HUES48 (cell line): ENCODE data around the gene ARMH3.
"Not testable (repeated sequence)": the region's sequence is repeated elsewhere in the genome, so short reads cannot be mapped to it uniquely, and the experiment has no call there.

Source experiments
- H3K27ac ChIP-seq: one replicate; pipeline ENCODE4 v1.7.0; 2013; ENCODE audit warnings: low read depth, low read length, inconsistent platforms
- H3K27me3 ChIP-seq: 2 replicates; pipeline ENCODE4 v1.6.1; 2013; ENCODE audit warnings: mild to moderate bottlenecking, low read length; ENCODE audit not compliant: control insufficient read depth, insufficient read depth
- H3K36me3 ChIP-seq: 2 replicates; pipeline ENCODE4 v1.6.1; 2013; ENCODE audit warnings: low read length; ENCODE audit not compliant: control insufficient read depth, insufficient read depth
- H3K4me1 ChIP-seq: 2 replicates; pipeline ENCODE4 v1.6.1; 2013; ENCODE audit warnings: mild to moderate bottlenecking, low read length; ENCODE audit not compliant: control insufficient read depth, insufficient read depth
- H3K4me3 ChIP-seq: 2 replicates; pipeline ENCODE4 v1.5.1; 2013; ENCODE audit warnings: mild to moderate bottlenecking, low read depth, low read length
- H3K9ac ChIP-seq: 2 replicates; pipeline ENCODE4 v1.6.1; 2013; ENCODE audit warnings: mild to moderate bottlenecking, low read depth, low read length, moderate library complexity
- H3K9me3 ChIP-seq: 2 replicates; pipeline ENCODE4 v1.6.1; 2013; ENCODE audit warnings: low read length; ENCODE audit not compliant: control insufficient read depth, insufficient read depth

ARMH3 gene

DNA sequence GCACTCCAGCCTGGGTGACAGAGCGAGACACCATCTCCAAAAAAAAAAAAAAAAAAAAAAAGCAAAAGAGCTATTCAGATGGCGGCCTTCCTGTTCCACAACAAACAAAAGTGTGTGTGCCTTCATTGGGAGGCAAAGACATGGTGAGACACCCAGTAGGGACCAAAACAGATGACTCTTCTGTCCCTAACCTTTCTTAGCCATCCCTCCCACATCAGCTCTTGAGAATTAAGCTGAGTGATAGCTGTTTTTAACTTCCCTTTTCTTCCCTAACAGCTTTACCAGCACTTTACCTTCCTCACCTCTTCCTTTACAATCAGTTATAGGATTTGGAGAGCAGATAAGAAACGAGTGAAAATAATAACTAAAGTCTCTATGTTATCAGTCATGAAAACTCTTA is 48.2 kb downstream of the ARMH3 start:
- Histone ChIP-seq H3K9ac (no peak overlapping the region), H3K4me3 (no peak overlapping the region), H3K4me1 (peaks cover 9% of the 10 kb centered on the region), H3K36me3 (peaks cover 42% of the 10 kb centered on the region), H3K27me3 (no peaks in the 10 kb centered on the region), H3K9me3 (no peaks in the 10 kb centered on the region), H3K27ac (no peak overlapping the region)

DNA sequence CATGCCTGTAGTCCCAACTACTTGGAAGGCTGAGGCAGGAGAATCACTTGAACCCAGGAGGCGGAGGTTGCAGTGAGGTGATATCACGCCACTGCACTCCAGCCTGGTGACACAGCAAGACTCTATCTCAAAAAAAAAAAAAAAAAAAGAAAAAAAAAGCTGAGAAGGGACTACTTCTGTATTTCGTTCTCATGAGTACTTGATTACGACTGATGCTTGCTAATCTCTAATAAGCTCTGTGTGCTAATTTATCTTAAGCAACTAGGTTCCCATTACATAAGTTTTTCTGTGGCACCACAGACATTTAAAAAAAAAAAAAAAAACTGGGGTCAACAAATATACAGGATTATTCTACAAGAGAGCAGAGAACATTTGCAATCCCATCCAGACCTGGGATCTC is 48.9 kb downstream of the ARMH3 start:
- peaks cover 37% of the 10 kb centered on the region for H3K36me3 ChIP-seq
- H3K9ac ChIP-seq, H3K4me1 ChIP-seq, H3K4me3 ChIP-seq, H3K27ac ChIP-seq, H3K27me3 ChIP-seq, H3K9me3 ChIP-seq: not testable (repeated sequence)

DNA sequence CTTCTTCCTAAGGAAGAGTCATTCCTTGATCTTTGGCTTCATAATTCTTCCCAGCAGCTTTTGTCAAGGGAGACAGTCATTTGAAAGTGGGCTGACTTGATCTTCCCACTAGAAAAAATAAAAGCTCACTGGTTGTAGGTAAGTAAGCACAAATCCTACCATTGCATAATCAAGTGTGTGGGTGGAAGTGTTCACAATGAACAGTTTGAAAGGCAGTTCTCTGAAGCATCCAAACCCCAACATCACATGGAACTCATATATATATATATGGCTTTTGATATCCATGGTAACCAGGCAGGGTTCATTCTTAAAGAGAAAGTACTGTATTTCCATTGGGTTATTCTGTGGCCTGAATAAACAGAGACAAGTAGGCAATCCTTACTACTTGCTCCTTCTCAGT is 51.6 kb downstream of the ARMH3 start:
- Histone ChIP-seq H3K36me3 (peaks cover 41% of the 10 kb centered on the region), H3K27ac (no peak overlapping the region), H3K4me1 (peaks cover 5% of the 10 kb centered on the region), H3K27me3 (no peaks in the 10 kb centered on the region), H3K4me3 (no peak overlapping the region), H3K9ac (no peak overlapping the region), H3K9me3 (no peaks in the 10 kb centered on the region)

DNA sequence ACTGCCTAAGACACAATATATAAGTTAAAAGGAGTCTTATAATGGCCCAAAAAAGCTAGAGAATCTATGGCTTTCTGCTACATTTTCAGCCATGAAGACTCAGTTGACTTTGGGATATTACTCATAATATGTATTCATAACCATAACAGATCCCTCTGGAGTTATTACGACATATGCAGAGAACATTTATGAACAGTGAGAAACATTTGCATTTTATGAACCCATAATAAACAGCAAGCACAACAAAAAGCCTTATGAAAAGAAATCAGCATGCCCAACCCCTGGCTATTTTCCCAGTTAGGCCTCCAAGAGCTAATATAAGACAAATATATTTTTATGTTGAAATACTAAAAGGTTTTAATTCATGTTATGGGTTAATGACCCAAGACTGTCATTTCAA is 52.4 kb downstream of the ARMH3 start:
- no peak overlapping the region for H3K9ac ChIP-seq
- no peaks in the 10 kb centered on the region for H3K9me3 ChIP-seq
- no peaks in the 10 kb centered on the region for H3K27me3 ChIP-seq
- no peak overlapping the region for H3K4me3 ChIP-seq
- peaks cover 39% of the 10 kb centered on the region for H3K36me3 ChIP-seq
- H3K27ac ChIP-seq, result no peak overlapping the region
- no peaks in the 10 kb centered on the region for H3K4me1 ChIP-seq

DNA sequence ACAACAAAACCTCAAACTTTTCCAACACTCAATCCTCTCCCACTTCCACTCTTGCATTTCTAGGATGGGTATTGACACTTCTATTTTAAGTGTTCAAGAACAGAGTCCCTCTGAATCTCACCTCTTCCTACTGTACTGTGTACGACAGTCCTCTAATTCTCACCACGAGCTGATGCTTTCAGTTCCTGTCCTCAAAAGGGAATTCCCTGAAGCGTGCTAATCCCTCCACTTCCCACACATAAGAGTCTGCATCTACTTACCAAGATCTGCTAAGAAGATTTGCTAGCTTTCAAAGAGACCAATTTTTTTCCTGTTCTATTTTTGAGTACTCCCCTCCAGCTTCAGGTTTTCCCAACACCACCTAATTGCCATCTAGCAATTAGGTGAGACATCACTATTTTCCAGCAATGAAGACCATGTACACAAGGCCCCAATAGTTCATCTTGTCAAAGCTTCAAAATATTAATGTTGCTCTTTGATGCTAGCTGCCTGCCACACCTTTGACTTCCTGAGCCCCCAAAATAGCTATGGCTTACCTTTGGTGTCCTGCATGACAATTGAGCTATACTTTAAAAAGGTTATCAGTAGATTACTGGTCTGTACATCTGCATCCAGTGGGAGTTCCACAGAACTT is 54.4 kb downstream of the ARMH3 start:
- H3K9me3 ChIP-seq, result no peaks in the 10 kb centered on the region
- H3K27me3 ChIP-seq, result no peaks in the 10 kb centered on the region
- H3K27ac ChIP-seq, result no peak overlapping the region
- H3K4me1 ChIP-seq, result no peaks in the 10 kb centered on the region
- H3K36me3 ChIP-seq, result peaks cover 44% of the 10 kb centered on the region
- no peak overlapping the region for H3K4me3 ChIP-seq
- H3K9ac ChIP-seq, result no peak overlapping the region

DNA sequence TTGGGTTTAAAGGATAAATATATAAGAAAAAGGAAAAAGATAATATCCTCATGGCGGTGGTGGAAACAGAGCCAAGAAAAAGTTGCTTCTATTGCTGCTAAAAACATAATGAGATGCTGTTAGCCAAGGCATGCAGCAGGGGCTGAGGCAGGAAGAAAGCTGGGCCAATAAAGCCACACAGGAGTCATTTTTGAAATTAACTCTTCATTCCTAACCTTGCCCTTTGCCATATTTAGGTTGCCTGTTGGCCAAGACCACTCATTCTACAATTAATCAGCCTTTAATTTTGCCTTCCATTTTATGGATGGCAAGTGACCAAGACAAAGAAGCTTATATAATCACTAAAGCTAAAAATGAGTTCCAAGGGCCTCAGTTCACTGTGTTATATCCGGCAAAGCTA is 58.2 kb downstream of the ARMH3 start:
- Histone ChIP-seq H3K27ac (no peak overlapping the region), H3K9ac (no peak overlapping the region), H3K36me3 (peaks cover 33% of the 10 kb centered on the region), H3K27me3 (no peaks in the 10 kb centered on the region), H3K9me3 (no peaks in the 10 kb centered on the region), H3K4me3 (no peak overlapping the region), H3K4me1 (no peaks in the 10 kb centered on the region)

DNA sequence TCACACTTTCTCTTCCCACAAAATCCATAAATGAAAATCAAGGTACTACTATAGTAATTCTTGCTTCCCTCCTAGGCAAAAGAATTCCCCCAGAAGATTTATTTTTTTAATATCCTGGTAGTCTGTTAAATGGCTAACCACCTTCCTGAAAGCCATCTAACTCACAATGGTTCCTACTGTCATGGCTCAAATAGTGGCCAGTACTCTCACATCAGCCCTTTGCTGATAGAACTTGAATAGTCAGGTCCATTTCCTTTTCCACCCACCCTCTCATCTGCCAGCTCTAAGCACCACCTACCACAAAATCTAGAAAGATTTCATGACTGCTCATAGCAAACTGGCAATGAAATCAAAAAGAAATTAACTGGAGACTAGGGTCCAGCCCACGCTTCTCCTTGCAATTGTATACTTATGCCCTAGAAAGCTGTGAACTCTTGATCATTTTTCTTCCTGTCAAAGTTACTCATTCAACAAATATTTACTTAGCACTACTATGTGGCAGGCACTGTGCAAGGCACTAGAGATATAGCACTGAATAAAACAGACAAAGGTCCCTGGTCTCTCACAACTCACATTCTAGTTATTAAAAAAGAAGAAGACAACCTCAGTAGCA is 60.4 kb downstream of the ARMH3 start:
- Histone ChIP-seq H3K9me3 (no peaks in the 10 kb centered on the region), H3K4me3 (no peak overlapping the region), H3K27me3 (no peaks in the 10 kb centered on the region), H3K27ac (no peak overlapping the region), H3K9ac (no peak overlapping the region), H3K36me3 (peaks cover 47% of the 10 kb centered on the region), H3K4me1 (no peaks in the 10 kb centered on the region)

DNA sequence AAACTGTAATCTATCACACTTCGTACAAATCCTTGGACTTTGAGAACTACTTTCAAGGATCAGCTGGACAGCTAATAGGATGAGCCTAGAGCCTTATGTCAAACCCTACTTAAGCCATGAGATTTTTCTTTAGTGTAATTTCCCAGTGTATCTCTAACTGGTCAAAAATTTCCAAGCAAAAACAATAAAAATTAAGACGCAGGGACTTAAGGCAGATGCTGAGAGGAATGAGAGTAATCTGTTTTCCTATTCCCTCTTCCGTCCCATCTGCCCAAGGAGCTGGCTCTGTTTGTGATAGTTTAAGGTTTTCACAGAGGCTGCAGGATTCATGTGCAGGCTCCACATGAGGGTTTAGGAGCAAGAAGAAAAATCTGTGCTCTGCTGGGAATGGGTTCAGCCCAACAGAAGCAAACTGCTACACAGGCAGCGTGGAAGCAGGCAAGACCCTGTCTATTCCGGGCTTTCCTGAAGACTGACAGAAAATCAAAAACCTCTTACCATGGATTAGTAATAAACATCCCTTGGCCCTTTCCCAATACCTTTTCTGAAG is 62.2 kb downstream of the ARMH3 start:
- no peaks in the 10 kb centered on the region for H3K4me1 ChIP-seq
- no peak overlapping the region for H3K9ac ChIP-seq
- H3K27me3 ChIP-seq, result no peaks in the 10 kb centered on the region
- H3K36me3 ChIP-seq, result peaks cover 54% of the 10 kb centered on the region
- no peaks in the 10 kb centered on the region for H3K9me3 ChIP-seq
- H3K27ac ChIP-seq, result no peak overlapping the region
- H3K4me3 ChIP-seq, result no peak overlapping the region

DNA sequence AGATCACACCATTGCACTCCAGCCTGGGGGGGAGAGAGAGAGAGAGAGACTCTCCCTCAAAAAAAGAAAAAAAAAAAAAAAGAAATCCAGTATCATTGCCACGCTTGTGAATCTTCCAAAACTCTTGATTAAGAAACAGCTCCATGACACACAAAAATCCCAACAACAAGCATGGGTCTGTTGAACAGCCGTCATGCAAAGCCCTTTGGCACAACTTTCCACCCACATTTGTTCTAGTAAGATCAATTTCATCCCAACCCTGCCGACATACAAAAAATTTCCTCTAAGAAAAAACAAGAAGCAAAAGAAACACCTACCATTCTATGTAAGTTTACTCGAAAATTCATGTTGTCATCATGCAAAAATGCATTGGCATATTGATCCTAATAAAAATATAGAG is 62.8 kb downstream of the ARMH3 start:
- Histone ChIP-seq H3K36me3 (peaks cover 52% of the 10 kb centered on the region), H3K27ac (no peak overlapping the region)

DNA sequence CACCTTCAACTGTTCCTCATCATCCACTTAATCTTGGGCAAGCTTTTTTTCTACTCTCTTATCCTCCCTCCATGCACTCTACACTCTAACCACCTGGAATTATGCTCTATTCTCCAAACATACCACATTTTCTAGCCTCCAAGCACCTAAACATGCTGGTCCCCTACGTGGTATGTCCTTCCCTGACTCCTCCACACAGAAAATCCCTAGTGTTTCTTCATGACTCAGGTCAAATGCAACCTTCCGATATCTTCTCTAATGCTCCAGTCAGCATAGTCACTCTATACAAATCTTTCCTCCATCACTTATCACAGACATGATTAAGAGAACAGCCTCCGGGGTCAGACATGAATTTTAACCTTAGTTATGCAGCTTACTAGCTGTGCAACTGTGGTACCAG is 68.8 kb downstream of the ARMH3 start:
- Histone ChIP-seq H3K27me3 (no peaks in the 10 kb centered on the region), H3K9me3 (no peaks in the 10 kb centered on the region), H3K4me1 (no peaks in the 10 kb centered on the region), H3K9ac (no peak overlapping the region), H3K4me3 (no peak overlapping the region), H3K27ac (no peak overlapping the region), H3K36me3 (peaks cover 52% of the 10 kb centered on the region)

More for the DNA sequence above, 62.8 kb downstream of the ARMH3 start:
- Histone ChIP-seq H3K9ac (no peak overlapping the region), H3K27me3 (no peaks in the 10 kb centered on the region), H3K9me3 (no peaks in the 10 kb centered on the region), H3K4me1 (no peaks in the 10 kb centered on the region), H3K4me3 (no peak overlapping the region)

DNA sequence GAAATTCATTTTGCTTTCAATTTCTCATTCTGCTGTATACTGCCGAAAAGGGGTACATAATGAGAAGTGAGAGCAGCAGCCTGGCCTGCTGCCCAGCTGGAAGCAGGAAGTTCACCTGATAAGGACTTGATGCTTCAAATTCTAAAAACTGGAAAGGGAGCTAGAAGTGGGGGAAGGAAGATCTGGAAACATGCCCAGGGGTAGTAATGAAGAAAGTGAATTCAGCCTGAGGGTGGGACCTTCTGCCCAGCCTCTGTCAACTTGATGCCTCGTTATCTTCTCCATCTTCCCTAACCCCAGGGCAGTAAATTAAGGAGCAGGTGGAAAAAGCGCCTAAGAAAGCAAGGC is 69.4 kb downstream of the ARMH3 start:
- Histone ChIP-seq H3K4me3 (no peak overlapping the region), H3K9ac (no peak overlapping the region), H3K27me3 (no peaks in the 10 kb centered on the region), H3K4me1 (no peaks in the 10 kb centered on the region), H3K36me3 (peaks cover 47% of the 10 kb centered on the region), H3K9me3 (no peaks in the 10 kb centered on the region), H3K27ac (no peak overlapping the region)
